GM21360 (cell line): Measurements from ENCODE around the gene TEK.
"Not testable (repeated sequence)": the region's sequence is repeated elsewhere in the genome, so short reads cannot be mapped to it uniquely, and the experiment has no call there.

ENCODE experiments used
- ATAC-seq: cut with Tn5 transposase; IDR thresholded peaks from one replicate; pipeline ENCODE4 v1.9.1; 2021; ENCODE audit warnings: mild to moderate bottlenecking, moderate library complexity; ENCODE audit not compliant: unreplicated experiment

TEK gene

GRCh38 chr9:27212191-27212590, 103.2 kb downstream of the TEK start:
- no peak for ATAC-seq

- no peak for ATAC-seq
These were observed 103.6 kb downstream of the TEK start for GRCh38 chr9:27212621-27213020.

- no peak for ATAC-seq
These were observed 118.2 kb downstream of the TEK start for GRCh38 chr9:27227192-27227591.

- not testable (repeated sequence) for ATAC-seq
These were observed 130.6 kb downstream of the TEK start for GRCh38 chr9:27239648-27240047.

GRCh38 chr9:27247756-27248155, 138.7 kb downstream of the TEK start:
- peak; percentile 86 for ATAC-seq

- no peak for ATAC-seq
These were observed 139.7 kb downstream of the TEK start for GRCh38 chr9:27248702-27249101.

GRCh38 chr9:27258662-27259061, 149.6 kb downstream of the TEK start:
- ATAC-seq: no peak

GRCh38 chr9:27260789-27261516, 151.9 kb downstream of the TEK start:
- ATAC-seq: no peak

- ATAC-seq: no peak
These were observed 152.6 kb downstream of the TEK start for GRCh38 chr9:27261517-27262211.

- no peak for ATAC-seq
These were observed 163.1 kb downstream of the TEK start for GRCh38 chr9:27272103-27272502.

GRCh38 chr9:27273186-27273585, 164.2 kb downstream of the TEK start:
- ATAC-seq: no peak

- no peak for ATAC-seq
These were observed 167.4 kb downstream of the TEK start for GRCh38 chr9:27276193-27277030.

GRCh38 chr9:27278374-27278773, 169.3 kb downstream of the TEK start:
- ATAC-seq: no peak

GRCh38 chr9:27279611-27280010, 170.6 kb downstream of the TEK start:
- ATAC-seq: no peak
